Osteocyte (in vitro differentiated cells): ENCODE measurements around the gene LAS1L. TPM values are rescaled to one million over a fixed set of nuclear protein-coding genes. Genes with fewer than 3 reads are reported as not detected.
"Not testable (repeated sequence)": the region's sequence is repeated elsewhere in the genome, so short reads cannot be mapped to it uniquely, and the experiment has no call there.

Source experiments
- DNase-seq: peaks from one replicate; pipeline ENCODE4 v3.0.0; 2021; ENCODE audit warnings: mixed read lengths; ENCODE audit not compliant: unreplicated experiment; ENCODE audit errors: extremely low spot score
- H3K27ac Mint-ChIP-seq: one replicate; pipeline ENCODE4 v1.8.0; 2021; ENCODE audit warnings: mild to moderate bottlenecking, mixed read lengths; ENCODE audit not compliant: unreplicated experiment
- H3K27me3 Mint-ChIP-seq: one replicate; pipeline ENCODE4 v1.8.0; 2021; ENCODE audit warnings: mixed read lengths; ENCODE audit not compliant: unreplicated experiment
- H3K36me3 Mint-ChIP-seq: one replicate; pipeline ENCODE4 v1.8.0; 2021; ENCODE audit warnings: mixed read lengths; ENCODE audit not compliant: unreplicated experiment
- H3K4me1 Mint-ChIP-seq: one replicate; pipeline ENCODE4 v1.8.0; 2021; ENCODE audit warnings: mixed read lengths; ENCODE audit not compliant: unreplicated experiment
- H3K4me3 Mint-ChIP-seq: one replicate; pipeline ENCODE4 v1.8.0; 2021; ENCODE audit warnings: mild to moderate bottlenecking, moderate library complexity, mixed read lengths; ENCODE audit not compliant: unreplicated experiment
- H3K9me3 Mint-ChIP-seq: one replicate; pipeline ENCODE4 v1.8.0; 2021; ENCODE audit warnings: mixed read lengths; ENCODE audit not compliant: unreplicated experiment
- total RNA-seq: library from RNA; stranded (reverse); gene quantifications from 2 replicates; pipeline ENCODE4 v1.2.1, GENCODE V29; 2021
- TF ChIP-seq, protein P1 (sequence below): fragments of 200-600 bp; sonication (generic); IDR thresholded peaks from 2 replicates; pipeline ENCODE4 v1.5.0; 2021; ENCODE audit warnings: antibody characterized with exemption, mild to moderate bottlenecking, moderate library complexity

The LAS1L gene
- total RNA-seq, 1 donor from 2014 or later = 33.6 TPM

DNA sequence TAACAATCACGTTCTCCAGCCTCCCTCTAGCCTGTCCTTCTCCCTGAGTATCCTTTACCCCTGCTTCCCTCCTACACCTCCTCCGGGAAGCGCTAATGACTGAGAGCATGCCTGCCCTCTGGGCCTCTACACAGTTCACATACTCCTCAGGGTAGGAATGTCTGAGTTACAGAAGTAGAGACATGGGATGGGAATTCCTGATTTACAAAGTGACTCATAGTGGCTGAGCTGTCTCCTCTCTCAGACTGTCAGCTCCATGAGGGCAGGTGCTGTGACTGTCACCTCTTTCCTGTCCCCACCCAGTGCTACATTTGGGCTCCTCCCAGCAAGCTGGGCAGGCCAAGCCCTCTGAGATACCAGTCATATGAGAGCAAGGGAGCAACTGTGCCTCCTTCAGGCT lies 2.6 kb downstream of the LAS1L start:
- TF ChIP-seq, protein P1, sequence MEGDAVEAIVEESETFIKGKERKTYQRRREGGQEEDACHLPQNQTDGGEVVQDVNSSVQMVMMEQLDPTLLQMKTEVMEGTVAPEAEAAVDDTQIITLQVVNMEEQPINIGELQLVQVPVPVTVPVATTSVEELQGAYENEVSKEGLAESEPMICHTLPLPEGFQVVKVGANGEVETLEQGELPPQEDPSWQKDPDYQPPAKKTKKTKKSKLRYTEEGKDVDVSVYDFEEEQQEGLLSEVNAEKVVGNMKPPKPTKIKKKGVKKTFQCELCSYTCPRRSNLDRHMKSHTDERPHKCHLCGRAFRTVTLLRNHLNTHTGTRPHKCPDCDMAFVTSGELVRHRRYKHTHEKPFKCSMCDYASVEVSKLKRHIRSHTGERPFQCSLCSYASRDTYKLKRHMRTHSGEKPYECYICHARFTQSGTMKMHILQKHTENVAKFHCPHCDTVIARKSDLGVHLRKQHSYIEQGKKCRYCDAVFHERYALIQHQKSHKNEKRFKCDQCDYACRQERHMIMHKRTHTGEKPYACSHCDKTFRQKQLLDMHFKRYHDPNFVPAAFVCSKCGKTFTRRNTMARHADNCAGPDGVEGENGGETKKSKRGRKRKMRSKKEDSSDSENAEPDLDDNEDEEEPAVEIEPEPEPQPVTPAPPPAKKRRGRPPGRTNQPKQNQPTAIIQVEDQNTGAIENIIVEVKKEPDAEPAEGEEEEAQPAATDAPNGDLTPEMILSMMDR = no peak
- Mint-ChIP-seq H3K27ac (no peak overlapping the region), H3K27me3 (no peaks in the 10 kb centered on the region), H3K36me3 (peaks cover 3% of the 10 kb centered on the region), H3K9me3 (no peaks in the 10 kb centered on the region), H3K4me3 (no peak overlapping the region), H3K4me1 (peaks cover 10% of the 10 kb centered on the region)
- no peak for DNase-seq

DNA sequence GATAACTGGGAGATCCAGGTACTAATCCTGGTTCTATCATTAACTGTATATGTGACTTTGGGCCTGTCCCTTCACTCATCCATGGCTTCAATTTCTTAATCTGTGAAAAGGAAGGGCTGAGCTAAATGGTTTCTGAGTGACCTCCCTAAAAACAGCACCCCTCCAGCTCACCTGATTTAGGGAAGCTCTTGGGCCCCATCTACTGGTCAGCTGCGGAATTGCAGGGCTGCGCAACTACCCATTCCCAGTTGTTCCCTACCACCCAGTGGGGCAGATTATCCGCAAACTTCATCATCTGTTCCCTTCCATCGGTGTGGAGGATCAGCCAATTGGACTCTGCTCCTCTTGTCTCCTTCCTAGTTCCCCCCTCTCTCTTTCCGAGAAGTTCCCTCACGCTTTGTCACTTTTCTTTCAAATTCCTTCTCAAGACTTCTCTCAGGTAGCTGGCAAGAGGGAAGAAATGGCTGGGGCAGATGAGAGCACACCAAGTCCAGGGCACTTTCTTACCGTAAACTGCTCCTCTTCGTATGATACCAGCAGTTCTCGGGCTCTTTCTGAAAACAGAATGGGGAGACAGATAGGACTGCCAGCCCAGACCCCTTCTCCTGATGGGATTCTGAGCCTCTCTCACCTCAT lies 5.8 kb downstream of the LAS1L start:
- Mint-ChIP-seq H3K36me3 (peaks cover 3% of the 10 kb centered on the region), H3K27me3 (no peaks in the 10 kb centered on the region), H3K4me1 (peaks cover 10% of the 10 kb centered on the region), H3K4me3 (no peak overlapping the region), H3K27ac (no peak overlapping the region), H3K9me3 (no peaks in the 10 kb centered on the region)
- DNase-seq = no peak
- TF ChIP-seq, protein P1 = peak; percentile 85

DNA sequence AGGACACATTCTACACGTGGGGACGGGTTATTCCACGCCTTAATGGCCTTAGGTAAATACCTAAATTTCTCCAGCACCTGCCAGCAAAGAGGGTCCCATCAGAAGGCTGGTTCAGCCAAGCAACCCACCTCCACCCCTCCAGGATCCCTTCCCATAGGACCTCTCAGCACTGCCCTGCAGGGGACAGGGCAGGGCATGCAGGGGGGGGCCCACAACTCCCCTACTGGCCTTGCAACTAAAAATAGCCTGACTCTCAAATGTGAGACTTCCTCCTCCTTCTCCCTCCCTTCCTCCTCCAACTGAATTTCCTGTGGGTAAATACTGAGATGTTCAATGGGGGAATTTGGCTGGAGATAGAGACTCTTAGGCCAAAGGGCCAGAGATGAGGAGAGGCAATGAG lies 6.3 kb downstream of the LAS1L start:
- Mint-ChIP-seq H3K4me1 (peaks cover 8% of the 10 kb centered on the region), H3K9me3 (no peaks in the 10 kb centered on the region), H3K27me3 (no peaks in the 10 kb centered on the region), H3K27ac (no peak overlapping the region), H3K4me3 (no peak overlapping the region), H3K36me3 (peaks cover 3% of the 10 kb centered on the region)
- TF ChIP-seq, protein P1 = no peak
- DNase-seq = no peak

DNA sequence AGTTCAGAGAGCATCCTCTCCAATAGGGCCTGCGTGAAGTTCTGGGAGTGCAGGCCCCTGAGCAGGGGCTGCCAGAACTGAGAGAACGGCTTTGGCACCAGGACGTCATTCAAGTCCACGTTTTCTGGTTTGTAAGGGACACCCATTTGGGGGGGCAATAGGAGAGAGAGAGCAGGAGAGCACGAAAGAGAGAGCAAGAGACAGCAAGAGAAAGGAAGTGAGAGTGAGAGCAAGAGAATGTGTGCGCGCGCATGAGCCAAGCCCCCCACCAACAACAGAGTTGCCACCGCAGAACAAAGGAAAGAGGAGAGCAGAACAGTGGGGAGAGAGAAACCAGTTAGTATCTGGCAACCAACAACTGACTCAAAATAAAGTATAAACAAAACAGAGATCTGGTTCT lies 10.4 kb downstream of the LAS1L start:
- TF ChIP-seq, protein P1 = no peak
- Mint-ChIP-seq H3K9me3 (no peaks in the 10 kb centered on the region), H3K36me3 (peaks cover 14% of the 10 kb centered on the region), H3K27ac (no peak overlapping the region), H3K27me3 (no peaks in the 10 kb centered on the region), H3K4me3 (no peak overlapping the region), H3K4me1 (no peaks in the 10 kb centered on the region)
- DNase-seq = no peak

DNA sequence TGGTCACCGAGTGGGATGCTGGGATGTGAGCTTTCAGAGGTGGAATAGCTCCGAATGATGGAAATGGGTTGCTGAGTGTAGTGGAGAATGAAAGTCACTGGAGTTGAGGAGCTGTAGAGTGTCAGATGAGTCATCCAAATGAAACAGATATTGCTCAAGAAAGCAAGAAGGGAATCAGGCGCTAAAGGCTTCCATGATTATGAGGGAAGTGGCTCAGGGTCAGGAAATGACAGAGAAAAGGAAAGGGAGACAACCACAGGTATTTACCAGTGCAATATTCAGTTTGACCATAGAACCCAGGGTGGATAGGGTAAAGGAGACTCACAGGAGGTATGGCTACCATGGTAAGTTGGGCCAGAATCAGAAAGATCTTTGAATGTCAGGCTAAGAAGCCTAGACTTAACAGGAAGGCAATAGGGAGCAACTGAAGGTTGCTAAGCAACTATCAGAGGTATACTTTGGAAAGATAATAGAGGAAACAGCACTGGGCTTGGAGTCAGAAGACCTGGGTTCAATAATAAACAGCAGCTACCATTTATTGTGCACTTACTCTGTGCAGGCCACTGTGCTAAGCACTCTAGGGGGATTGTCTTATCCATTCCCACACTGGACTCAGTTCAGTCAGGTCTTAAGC lies 11.7 kb downstream of the LAS1L start:
- H3K4me3 Mint-ChIP-seq = no peak overlapping the region

DNA sequence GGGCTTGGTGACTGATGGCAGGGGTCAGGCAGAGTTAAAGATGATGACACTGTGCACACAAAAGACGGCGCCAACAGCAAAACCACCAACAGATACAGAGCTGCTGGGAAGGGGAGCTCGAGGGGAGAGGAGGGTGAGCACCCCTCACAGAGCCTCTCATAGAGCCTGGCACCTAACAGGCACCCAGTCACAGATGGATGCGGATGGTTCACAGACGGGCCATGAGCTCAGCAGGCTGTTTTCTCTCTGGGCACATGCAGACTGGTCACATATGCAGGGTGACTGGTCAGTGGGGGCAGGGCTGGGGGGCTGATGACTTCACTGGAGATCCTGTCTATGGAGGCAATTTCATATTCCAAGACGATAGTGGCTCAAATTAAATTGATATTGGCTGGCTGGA lies 15.1 kb downstream of the LAS1L start:
- not testable (repeated sequence) for H3K4me1 Mint-ChIP-seq, H3K27me3 Mint-ChIP-seq, H3K4me3 Mint-ChIP-seq, DNase-seq, H3K9me3 Mint-ChIP-seq, H3K27ac Mint-ChIP-seq
- peaks cover 14% of the 10 kb centered on the region for H3K36me3 Mint-ChIP-seq

More for the DNA sequence above, 11.7 kb downstream of the LAS1L start:
- H3K4me1 Mint-ChIP-seq = no peaks in the 10 kb centered on the region
- peaks cover 14% of the 10 kb centered on the region for H3K36me3 Mint-ChIP-seq
- no peak for DNase-seq
- no peaks in the 10 kb centered on the region for H3K27me3 Mint-ChIP-seq
- no peak overlapping the region for H3K27ac Mint-ChIP-seq
- TF ChIP-seq, protein P1 = no peak
- no peaks in the 10 kb centered on the region for H3K9me3 Mint-ChIP-seq

DNA sequence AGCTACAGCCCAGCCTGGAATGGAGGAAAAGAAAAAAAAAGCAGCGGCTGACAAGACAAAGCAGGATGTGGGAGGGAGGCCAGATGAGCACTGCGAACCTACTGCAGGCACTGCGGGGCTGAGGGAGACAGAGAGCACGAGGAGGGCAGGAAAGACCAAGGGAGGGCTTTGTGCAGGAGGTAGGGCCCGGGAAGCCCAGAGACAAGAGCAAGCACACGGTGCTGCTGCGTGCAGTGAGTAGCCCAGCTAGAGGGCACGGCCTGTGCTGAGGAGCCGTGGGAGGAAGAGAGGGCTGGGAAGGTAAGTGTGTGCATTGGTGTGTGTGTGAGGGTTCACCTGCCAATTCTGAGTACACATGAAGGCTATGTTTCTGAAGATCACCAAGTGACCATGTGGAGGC lies 15.6 kb downstream of the LAS1L start:
- not testable (repeated sequence) for H3K27me3 Mint-ChIP-seq, H3K9me3 Mint-ChIP-seq

More for the DNA sequence above, 15.6 kb downstream of the LAS1L start:
- H3K36me3 Mint-ChIP-seq = peaks cover 14% of the 10 kb centered on the region
- not testable (repeated sequence) for H3K4me1 Mint-ChIP-seq, H3K4me3 Mint-ChIP-seq, H3K27ac Mint-ChIP-seq, DNase-seq
